Smooth muscle cell (in vitro differentiated cells): ENCODE results near the gene ALG1. TPM values are rescaled to one million over a fixed set of nuclear protein-coding genes. Genes with fewer than 3 reads are reported as not detected.
A peak's percentile ranks its signal among the peaks of the same experiment; 100 is the strongest.

Experiments used
- DNase-seq: peaks from one replicate; lab custom pipeline; 2025; ENCODE audit not compliant: unreplicated experiment; lab: John Stamatoyannopoulos, UW
- H2AFZ ChIP-seq: fragments of 200-600 bp; sonication (generic); 2 replicates; pipeline ENCODE4 v1.6.0; 2016; ENCODE audit warnings: antibody characterized with exemption, low read depth, mild to moderate bottlenecking
- H3F3A ChIP-seq: fragments of 200-600 bp; sonication (generic); 2 replicates; pipeline ENCODE4 v1.6.0; 2017; ENCODE audit warnings: antibody characterized with exemption, low read depth
- H3K27ac ChIP-seq: fragments of 200-600 bp; sonication (generic); 2 replicates; pipeline ENCODE4 v1.5.1; 2016; ENCODE audit warnings: low read depth, mild to moderate bottlenecking
- H3K27me3 ChIP-seq: fragments of 200-600 bp; sonication (generic); 2 replicates; pipeline ENCODE4 v1.6.1; 2016; ENCODE audit warnings: low read depth, mild to moderate bottlenecking
- H3K36me3 ChIP-seq: fragments of 200-600 bp; sonication (generic); 2 replicates; pipeline ENCODE4 v1.5.1; 2016; ENCODE audit warnings: low read depth
- H3K4me1 ChIP-seq: fragments of 200-600 bp; sonication (generic); 2 replicates; pipeline ENCODE4 v1.5.1; 2016; ENCODE audit warnings: low read depth
- H3K4me2 ChIP-seq: fragments of 200-600 bp; sonication (generic); 2 replicates; pipeline ENCODE4 v1.6.0; 2016; ENCODE audit warnings: mild to moderate bottlenecking
- H3K4me3 ChIP-seq: fragments of 200-600 bp; sonication (generic); 2 replicates; pipeline ENCODE4 v1.5.1; 2016; ENCODE audit warnings: mild to moderate bottlenecking
- H3K79me2 ChIP-seq: fragments of 200-600 bp; sonication (generic); 2 replicates; pipeline ENCODE4 v1.6.0; 2016; ENCODE audit warnings: low read depth, mild to moderate bottlenecking
- H3K9ac ChIP-seq: fragments of 200-600 bp; sonication (generic); 2 replicates; pipeline ENCODE4 v1.6.0; 2016; ENCODE audit warnings: low read depth
- H3K9me3 ChIP-seq: fragments of 200-600 bp; sonication (generic); replicated peaks from 2 replicates; pipeline ENCODE4 v1.5.1; 2016; ENCODE audit warnings: low read depth
- H4K20me1 ChIP-seq: fragments of 200-600 bp; sonication (generic); 2 replicates; pipeline ENCODE4 v1.6.0; 2016; ENCODE audit warnings: low read depth
- WGBS: methylation state at CpG from one replicate; pipeline ENCODE4 v1.1.7; 2016; ENCODE audit warnings: low lambda C conversion rate; 5-methylcytosine and 5-hydroxymethylcytosine counted together
- polyA plus RNA-seq: library from polyadenylated mRNA; unstranded; fragments of >200 nt; fragmentation: Nextera tagmentation; extraction: Ambion mirVana; gene quantifications from 2 replicates; pipeline ENCODE4 v1.2.1, GENCODE V29; 2016
- total RNA-seq: library from RNA; depleted of rRNA; stranded (reverse); fragments of >200 nt; gene quantifications from 2 replicates; pipeline ENCODE4 v1.2.3, GENCODE V29; 2014
- TF ChIP-seq, protein P1 (sequence below): fragments of 200-600 bp; sonication (generic); IDR thresholded peaks from 2 replicates; pipeline ENCODE4 v1.5.1; 2017; ENCODE audit warnings: borderline replicate concordance, mild to moderate bottlenecking, antibody characterized with exemption; ENCODE audit not compliant: insufficient read depth, poor library complexity, severe bottlenecking

ALG1 gene
- total and polyA plus RNA-seq, 2 experiments from 2014 or later = 22.6 to 32.9 TPM

DNA sequence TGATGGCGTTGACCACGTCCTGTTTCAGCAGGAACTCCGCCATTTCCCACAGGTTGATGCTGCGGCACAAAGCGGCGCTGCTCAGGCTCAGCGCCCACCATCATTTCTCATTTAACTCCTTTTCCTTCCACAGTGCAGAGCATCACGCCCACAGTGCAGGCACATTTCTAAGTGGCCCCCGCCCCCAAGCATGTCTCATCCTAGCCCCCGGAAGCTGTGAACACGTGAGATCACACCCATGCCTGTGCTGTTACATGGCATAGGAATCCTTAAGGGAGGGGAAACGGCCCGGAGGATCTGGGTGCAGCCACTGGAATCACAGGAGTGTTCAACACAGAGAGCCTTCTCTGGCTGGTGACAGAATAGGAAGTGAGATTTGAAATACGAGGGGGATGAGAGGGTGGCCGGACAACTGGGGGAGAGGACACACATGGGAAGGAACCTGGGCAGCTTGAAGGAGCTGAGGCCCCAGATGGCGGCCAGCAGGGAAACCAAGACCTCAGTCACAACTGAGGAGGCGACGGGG, 42.6 kb upstream of the ALG1 start:
- peaks cover 1% of the 10 kb centered on the region for H3K4me1 ChIP-seq
- no peaks in the 10 kb centered on the region for H4K20me1 ChIP-seq
- 93% methylated on average over 18 of the region's 18 CpGs for WGBS
- no peak overlapping the region for H2AFZ ChIP-seq
- DNase-seq = no peak
- no peak overlapping the region for H3K27ac ChIP-seq
- H3K4me2 ChIP-seq = no peak overlapping the region
- H3F3A ChIP-seq = no peaks in the 10 kb centered on the region
- no peaks in the 10 kb centered on the region for H3K79me2 ChIP-seq
- no peaks in the 10 kb centered on the region for H3K36me3 ChIP-seq
- no peaks in the 10 kb centered on the region for H3K27me3 ChIP-seq
- H3K9ac ChIP-seq = no peak overlapping the region
- no peaks in the 10 kb centered on the region for H3K9me3 ChIP-seq
- no peak overlapping the region for H3K4me3 ChIP-seq
- TF ChIP-seq, protein P1, sequence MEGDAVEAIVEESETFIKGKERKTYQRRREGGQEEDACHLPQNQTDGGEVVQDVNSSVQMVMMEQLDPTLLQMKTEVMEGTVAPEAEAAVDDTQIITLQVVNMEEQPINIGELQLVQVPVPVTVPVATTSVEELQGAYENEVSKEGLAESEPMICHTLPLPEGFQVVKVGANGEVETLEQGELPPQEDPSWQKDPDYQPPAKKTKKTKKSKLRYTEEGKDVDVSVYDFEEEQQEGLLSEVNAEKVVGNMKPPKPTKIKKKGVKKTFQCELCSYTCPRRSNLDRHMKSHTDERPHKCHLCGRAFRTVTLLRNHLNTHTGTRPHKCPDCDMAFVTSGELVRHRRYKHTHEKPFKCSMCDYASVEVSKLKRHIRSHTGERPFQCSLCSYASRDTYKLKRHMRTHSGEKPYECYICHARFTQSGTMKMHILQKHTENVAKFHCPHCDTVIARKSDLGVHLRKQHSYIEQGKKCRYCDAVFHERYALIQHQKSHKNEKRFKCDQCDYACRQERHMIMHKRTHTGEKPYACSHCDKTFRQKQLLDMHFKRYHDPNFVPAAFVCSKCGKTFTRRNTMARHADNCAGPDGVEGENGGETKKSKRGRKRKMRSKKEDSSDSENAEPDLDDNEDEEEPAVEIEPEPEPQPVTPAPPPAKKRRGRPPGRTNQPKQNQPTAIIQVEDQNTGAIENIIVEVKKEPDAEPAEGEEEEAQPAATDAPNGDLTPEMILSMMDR = no peak

DNA sequence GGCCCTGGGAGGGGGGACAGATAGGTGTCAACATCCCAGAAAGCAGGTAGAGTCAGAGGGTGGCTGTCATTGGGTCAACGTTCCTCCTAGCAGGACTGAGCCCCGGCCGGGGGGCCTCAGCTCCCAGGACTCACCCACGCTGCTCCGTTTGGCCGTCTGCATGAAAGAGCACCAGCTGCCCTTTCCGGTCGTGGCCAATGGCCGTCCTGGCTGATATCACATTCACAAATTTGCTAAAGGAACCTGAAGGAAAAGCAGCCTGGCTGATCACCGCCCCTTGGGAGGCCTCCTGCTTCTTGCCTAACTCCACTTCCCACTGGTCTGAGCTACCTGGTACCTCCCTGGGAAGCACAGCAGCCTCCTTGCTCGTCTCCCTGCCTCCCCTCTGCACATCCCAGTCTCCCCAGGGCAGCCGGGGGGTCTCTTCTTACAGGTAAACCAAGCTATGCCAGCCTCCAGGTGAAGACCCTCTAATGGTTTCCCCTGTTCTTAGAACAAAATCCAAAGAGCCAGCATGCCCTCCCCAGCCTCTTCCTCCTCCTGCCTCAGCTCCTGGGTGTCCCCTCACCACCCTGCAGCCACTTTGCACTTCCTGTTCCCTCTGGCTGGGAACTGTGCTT, 41.3 kb upstream of the ALG1 start:
- 91% methylated on average over 12 of the region's 12 CpGs for WGBS
- Histone ChIP-seq H3K4me1 (peaks cover 7% of the 10 kb centered on the region), H3K79me2 (no peaks in the 10 kb centered on the region), H3K27ac (no peak overlapping the region), H4K20me1 (no peaks in the 10 kb centered on the region), H3K4me2 (no peak overlapping the region), H3K4me3 (no peak overlapping the region), H3K27me3 (no peaks in the 10 kb centered on the region), H2AFZ (no peak overlapping the region), H3F3A (no peaks in the 10 kb centered on the region), H3K36me3 (no peaks in the 10 kb centered on the region), H3K9ac (no peak overlapping the region), H3K9me3 (no peaks in the 10 kb centered on the region)
- TF ChIP-seq, protein P1 = no peak
- DNase-seq = no peak

DNA sequence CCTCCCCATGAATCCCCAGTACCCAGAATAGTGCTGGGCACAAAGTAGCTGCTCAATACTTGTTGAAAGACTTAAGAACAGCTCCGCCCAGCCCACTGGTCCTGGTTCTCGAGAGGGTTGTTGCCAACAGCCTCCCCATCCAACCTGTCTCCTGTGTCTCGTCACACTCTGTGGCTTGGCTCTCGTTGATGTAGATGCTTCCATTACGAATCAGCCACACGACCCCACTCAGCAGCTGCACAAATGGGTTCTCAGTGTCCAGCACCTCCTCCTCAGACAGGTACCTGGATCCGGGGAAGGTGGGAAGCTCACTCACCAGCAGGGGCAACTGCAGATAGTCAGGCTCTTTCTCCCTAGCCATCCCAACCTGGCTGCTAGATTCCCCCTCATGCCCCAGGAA, 40.0 kb upstream of the ALG1 start:
- Histone ChIP-seq H3K27ac (no peak overlapping the region), H3K9ac (no peak overlapping the region), H3K79me2 (no peaks in the 10 kb centered on the region), H3K4me2 (no peak overlapping the region), H4K20me1 (no peaks in the 10 kb centered on the region), H3K4me1 (peaks cover 7% of the 10 kb centered on the region), H3K27me3 (no peaks in the 10 kb centered on the region), H3F3A (no peaks in the 10 kb centered on the region), H3K9me3 (no peaks in the 10 kb centered on the region), H2AFZ (no peak overlapping the region), H3K36me3 (no peaks in the 10 kb centered on the region), H3K4me3 (no peak overlapping the region)
- WGBS = 92% methylated on average over 7 of the region's 7 CpGs
- no peak for DNase-seq
- TF ChIP-seq, protein P1 = no peak

DNA sequence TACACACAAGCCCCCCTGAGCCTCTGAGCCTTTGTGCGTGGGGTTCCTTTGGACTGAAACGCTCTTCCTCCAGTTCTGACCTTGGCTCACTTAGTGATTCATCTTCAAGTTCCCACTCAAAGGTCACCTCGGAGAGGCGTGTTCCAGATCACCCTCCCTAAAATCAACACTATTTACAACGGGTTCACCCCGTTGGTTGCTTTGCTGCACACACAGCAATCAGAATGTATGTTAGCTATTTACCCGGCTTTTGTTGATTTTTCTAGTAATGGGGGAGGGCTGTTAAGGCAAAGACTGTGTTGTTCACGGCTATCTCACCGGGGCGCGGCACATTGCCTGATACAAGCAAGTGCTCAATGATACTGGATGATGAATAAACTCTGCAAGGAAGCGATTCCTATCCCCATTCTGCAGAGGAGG, 38.9 kb upstream of the ALG1 start:
- no peak overlapping the region for H3K27ac ChIP-seq
- DNase-seq = no peak
- H3K4me2 ChIP-seq = peak overlapping the region; percentile 93
- H3K4me1 ChIP-seq = peaks cover 7% of the 10 kb centered on the region
- H2AFZ ChIP-seq = peak overlapping the region; percentile 97
- no peaks in the 10 kb centered on the region for H3K36me3 ChIP-seq
- no peaks in the 10 kb centered on the region for H3K27me3 ChIP-seq
- no peaks in the 10 kb centered on the region for H3F3A ChIP-seq
- H3K9ac ChIP-seq = no peak overlapping the region
- WGBS = 63% methylated on average over 12 of the region's 12 CpGs
- H3K79me2 ChIP-seq = no peaks in the 10 kb centered on the region
- peak overlapping the region; percentile 93 for H3K4me3 ChIP-seq
- H3K9me3 ChIP-seq = no peaks in the 10 kb centered on the region
- TF ChIP-seq, protein P1 = no peak
- H4K20me1 ChIP-seq = no peaks in the 10 kb centered on the region
